NCI-H1417 (cell line): ENCODE data around the gene EMX2.
A peak's percentile ranks its signal among the peaks of the same experiment; 100 is the strongest.
"Not testable (repeated sequence)": the region's sequence is repeated elsewhere in the genome, so short reads cannot be mapped to it uniquely, and the experiment has no call there.

ENCODE experiments used
- DNase-seq, 3 experiments: peaks; one replicate each; lab custom pipeline; 2025; lab: John Stamatoyannopoulos, UW

Gene EMX2

GRCh38 chr10:117542706-117543224 is at the start of gene EMX2:
Gene EMX2, plus strand, starts transcription at chr10:117542746. Its CDS starts 522 bp downstream, at chr10:117543268.
- no peak for DNase-seq

- DNase-seq = no peak
Measured at GRCh38 chr10:117496031-117496430, 46.5 kb upstream of the EMX2 start.

DNA sequence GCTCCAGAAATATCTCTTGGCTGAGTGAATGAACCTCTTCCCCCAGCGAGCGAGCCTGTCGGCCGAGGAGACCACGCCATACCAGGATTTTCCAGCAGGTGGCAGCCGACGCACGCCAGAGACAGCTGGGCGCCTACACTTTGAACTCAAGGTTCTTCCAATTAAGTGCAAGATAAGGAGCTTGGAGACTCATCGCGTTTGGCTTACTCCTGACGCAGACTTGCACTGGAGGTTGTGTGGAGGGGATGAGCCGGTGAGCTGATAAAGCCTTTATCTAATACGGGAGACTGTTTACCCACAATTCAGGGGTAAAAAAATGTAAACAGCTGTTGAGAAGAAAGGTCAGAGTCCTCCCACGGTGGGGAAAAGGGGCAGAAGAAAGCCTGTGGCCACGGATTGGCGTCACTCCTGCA is 45.9 kb upstream of the EMX2 start:
- peak; percentile 51 to 81 (median 56) for DNase-seq

- DNase-seq = no peak
Measured at GRCh38 chr10:117497736-117498135, 44.8 kb upstream of the EMX2 start.

DNA sequence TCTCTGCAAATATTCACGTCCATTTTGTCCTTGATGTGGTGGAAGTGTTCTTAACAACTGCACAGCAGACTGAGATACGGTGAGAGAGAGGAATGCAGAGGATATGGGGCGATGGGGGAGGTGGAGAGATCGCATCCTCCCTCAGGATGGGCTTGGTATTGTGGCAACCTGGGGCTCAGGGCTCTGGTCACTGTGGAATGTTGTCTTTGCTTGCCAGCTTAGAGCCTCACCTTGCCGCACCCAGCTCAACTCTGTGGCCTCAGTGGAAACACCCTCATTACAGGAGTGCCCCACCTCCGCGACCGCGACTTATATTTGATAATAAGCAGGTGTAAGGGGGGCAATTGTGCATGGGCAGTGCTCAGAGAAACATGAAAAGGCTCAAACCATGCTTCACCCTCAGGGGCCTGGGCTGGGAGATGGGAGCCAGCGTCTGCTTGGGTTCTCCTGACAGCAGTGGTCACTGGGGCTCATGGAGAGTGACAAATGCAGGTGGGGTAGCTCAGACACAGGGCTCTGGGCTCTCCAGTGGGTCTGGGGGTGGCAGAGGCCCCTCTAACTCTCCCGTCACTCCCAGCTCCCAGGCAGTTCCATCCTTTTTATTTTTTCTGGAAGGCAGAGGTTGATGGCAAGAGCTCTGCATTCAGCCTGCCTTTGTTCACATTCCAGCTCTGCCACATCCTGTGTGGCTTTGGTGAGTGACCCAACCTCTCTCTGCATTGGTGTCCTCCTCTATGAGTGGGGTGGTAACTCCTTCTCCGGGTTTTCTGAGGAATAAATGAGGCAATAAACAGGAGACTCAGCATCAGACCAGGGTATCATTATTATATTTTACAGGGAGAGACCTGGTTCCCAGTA is 43.1 kb upstream of the EMX2 start:
- no peak for DNase-seq

DNA sequence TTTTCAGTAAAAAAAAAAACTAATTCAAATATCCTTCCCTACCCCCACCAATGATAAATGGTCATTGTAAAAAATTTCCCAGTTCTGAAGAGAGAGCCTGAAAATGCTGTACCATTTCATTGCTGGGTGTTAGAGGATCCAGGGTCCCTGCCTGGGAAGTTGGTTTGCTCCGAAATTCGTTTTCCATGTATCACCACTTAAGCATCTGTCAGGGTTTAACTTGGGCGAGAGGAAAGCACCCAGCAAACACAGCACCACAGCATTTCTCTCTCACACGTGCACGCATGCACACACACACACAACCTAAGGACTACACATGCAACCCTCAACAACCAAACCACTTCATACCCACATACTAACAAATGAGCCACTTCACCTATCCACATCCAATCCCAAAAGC is 42.1 kb upstream of the EMX2 start:
- no peak for DNase-seq

GRCh38 chr10:117501460-117502035 is 41.0 kb upstream of the EMX2 start:
- no peak for DNase-seq

- no peak for DNase-seq
Measured at GRCh38 chr10:117502421-117503243, 39.9 kb upstream of the EMX2 start.

- DNase-seq = peak in 2 of 3 experiments; percentile 66 to 90
Measured at GRCh38 chr10:117503244-117504205, 39.0 kb upstream of the EMX2 start.

- DNase-seq = no peak
Measured at GRCh38 chr10:117504562-117504961, 38.0 kb upstream of the EMX2 start.

- not testable (repeated sequence) for DNase-seq
Measured at GRCh38 chr10:117507081-117507480, 35.5 kb upstream of the EMX2 start.

DNA sequence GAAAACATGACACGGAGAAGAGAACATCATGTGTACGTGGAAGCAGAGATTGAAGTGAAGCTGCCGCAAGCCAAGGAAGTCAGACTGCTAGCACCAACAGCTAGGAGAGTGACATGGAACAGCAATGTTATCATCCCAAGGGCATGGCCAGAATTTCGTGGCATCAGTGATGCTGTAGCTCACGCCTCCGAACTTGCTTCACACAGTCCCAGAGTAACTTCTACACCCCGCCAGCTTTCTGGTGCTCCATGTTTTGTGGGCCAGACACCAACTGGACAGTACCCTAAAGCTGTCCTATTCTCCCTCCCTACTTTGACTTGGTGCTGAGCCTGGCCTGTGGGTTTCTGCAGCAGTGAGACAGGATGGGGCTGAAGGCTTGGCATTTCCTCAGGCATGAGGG is 33.0 kb upstream of the EMX2 start:
- no peak for DNase-seq

GRCh38 chr10:117511601-117512390 is 30.8 kb upstream of the EMX2 start:
- DNase-seq = no peak

- DNase-seq = no peak
Measured at GRCh38 chr10:117514971-117515370, 27.6 kb upstream of the EMX2 start.

DNA sequence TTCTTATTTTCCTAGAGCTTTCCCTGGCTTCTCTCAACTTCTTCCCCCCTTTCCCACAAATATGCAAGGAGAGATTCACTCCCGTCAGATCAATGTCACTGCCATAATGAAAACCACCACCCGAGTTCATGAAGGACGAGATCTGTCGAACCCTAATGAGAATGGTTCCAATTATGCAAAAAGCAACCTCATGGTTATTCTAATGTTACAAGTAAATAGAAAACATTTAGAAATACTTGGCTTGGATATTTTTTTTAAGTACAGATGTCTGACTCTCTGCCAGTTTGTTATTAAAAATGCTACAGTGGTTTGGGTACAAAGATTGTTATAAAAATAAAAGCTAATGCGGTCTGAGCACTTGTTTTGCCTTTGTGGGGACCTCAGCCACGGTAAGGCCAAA is 25.9 kb upstream of the EMX2 start:
- DNase-seq = no peak

GRCh38 chr10:117518246-117518645 is 24.3 kb upstream of the EMX2 start:
- no peak for DNase-seq

- no peak for DNase-seq
Measured at GRCh38 chr10:117519286-117519685, 23.3 kb upstream of the EMX2 start.

DNA sequence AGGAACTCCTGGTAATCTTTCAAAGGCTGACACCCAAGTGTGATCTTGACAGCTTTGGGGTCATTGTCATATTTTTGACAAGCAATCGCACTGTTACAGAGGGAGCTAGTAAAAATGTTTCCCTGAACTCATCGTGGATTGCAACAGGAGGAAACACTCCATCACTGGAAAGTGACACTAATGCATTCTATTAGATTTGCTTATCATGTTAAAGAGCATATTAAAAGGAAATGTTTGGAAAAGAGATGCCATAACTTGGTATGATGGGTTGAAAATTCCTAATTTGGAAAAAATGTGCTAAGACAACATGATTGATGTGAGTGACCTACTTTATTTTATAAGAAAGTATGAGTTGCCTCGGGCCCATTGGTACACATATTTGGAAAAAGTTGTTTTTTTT is 22.7 kb upstream of the EMX2 start:
- DNase-seq = no peak

DNA sequence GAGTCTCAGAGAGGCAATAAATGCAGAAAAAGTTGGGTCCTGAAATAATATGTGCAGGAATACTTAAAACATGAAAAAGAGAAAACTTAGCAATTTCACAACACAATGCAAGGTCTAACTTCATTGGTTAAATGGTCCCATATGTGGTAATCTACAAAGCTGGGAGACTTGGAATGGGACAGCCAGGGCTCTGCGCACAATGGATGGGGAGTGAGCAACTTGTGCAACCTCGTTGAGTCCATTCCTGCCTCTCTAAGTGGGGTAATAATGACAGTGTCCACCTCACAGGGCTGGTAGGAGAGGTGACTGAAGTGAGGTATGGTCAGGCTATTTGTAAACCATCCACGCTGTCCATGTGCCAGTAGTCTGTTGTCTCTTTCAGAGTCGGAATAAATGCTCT is 11.8 kb upstream of the EMX2 start:
- DNase-seq = no peak

- DNase-seq = no peak
Measured at GRCh38 chr10:117531371-117532002, 11.1 kb upstream of the EMX2 start.
